ENCODE measurements around the gene GBX1.

DNA sequence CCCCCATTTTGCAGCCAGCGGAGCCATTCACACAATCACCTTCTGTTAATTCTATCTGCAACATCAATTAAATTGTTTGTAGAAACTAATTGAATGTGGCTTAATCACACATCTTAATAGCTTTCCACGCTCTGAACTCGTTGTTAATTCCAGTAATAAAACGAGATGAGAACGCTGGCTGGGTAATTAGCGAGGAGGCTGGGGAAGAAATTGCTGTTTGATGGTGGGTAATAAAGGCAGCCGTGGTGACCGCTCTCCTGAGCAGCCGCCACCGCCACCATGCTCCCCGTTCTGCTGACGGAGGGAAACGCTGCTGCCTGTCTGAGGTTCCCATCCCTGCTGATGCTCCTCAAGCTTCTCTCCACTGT is 36.3 kb downstream of the GBX1 start:
- TF ChIP-seq, protein P1, sequence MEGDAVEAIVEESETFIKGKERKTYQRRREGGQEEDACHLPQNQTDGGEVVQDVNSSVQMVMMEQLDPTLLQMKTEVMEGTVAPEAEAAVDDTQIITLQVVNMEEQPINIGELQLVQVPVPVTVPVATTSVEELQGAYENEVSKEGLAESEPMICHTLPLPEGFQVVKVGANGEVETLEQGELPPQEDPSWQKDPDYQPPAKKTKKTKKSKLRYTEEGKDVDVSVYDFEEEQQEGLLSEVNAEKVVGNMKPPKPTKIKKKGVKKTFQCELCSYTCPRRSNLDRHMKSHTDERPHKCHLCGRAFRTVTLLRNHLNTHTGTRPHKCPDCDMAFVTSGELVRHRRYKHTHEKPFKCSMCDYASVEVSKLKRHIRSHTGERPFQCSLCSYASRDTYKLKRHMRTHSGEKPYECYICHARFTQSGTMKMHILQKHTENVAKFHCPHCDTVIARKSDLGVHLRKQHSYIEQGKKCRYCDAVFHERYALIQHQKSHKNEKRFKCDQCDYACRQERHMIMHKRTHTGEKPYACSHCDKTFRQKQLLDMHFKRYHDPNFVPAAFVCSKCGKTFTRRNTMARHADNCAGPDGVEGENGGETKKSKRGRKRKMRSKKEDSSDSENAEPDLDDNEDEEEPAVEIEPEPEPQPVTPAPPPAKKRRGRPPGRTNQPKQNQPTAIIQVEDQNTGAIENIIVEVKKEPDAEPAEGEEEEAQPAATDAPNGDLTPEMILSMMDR (IDR thresholded peaks at IDR 0.05; ENCODE audit: low read depth, low read length), result no peak
- TF ChIP-seq MYC (IDR thresholded peaks at IDR 0.05; ENCODE audit: low read depth, low read length), result no peak
